OCI-LY7 (cell line): ENCODE data around the gene AFF3. TPM values are rescaled to one million over a fixed set of nuclear protein-coding genes. Genes with fewer than 3 reads are reported as not detected.

Experiments used
- BruUV-seq: library from RNA; stranded (reverse); fragments of 400-500 nt; replicated peaks from 2 replicates; lab custom pipeline; 2021; lab: Mats Ljungman, UMichigan
- CTCF ChIA-PET: fragments of 300-600 bp; sonication (Branson Sonifier 250); formaldehyde crosslinking; loops from one replicate; lab custom pipeline; 2022; ENCODE audit warnings: antibody characterized with exemption; ENCODE audit not compliant: unreplicated experiment; lab: Charles Lee
- POLR2A ChIA-PET: fragments of 300-600 bp; sonication (Branson Sonifier 250); formaldehyde crosslinking; loops from one replicate; lab custom pipeline; 2022; ENCODE audit warnings: antibody characterized with exemption; lab: Charles Lee
- DNase-seq: peaks from one replicate; pipeline ENCODE4 v3.0.0-alpha.2; 2015; ENCODE audit warnings: low spot score
- H2AFZ ChIP-seq: fragments of 200-600 bp; sonication (generic), shearing (Covaris generic); 2 replicates; pipeline ENCODE4 v1.6.1; 2014; ENCODE audit warnings: mild to moderate bottlenecking, antibody characterized with exemption, low read length, moderate library complexity
- H3K27ac ChIP-seq: fragments of 200-600 bp; sonication (generic); 2 replicates; pipeline ENCODE4 v1.5.1; 2014; ENCODE audit warnings: mixed run types, low read depth, mild to moderate bottlenecking, moderate library complexity, low read length, inconsistent platforms; ENCODE audit not compliant: poor library complexity, severe bottlenecking
- H3K36me3 ChIP-seq: fragments of 200-600 bp; sonication (generic); 2 replicates; pipeline ENCODE4 v1.6.1; 2014; ENCODE audit warnings: mild to moderate bottlenecking, antibody characterized with exemption, low read length, moderate library complexity, mixed read lengths; ENCODE audit not compliant: insufficient read depth
- H3K4me1 ChIP-seq: fragments of 200-600 bp; sonication (generic); 2 replicates; pipeline ENCODE4 v1.5.1; 2014; ENCODE audit warnings: mild to moderate bottlenecking, low read length; ENCODE audit not compliant: insufficient read depth, poor library complexity, severe bottlenecking
- H3K4me2 ChIP-seq: fragments of 200-600 bp; sonication (generic); 2 replicates; pipeline ENCODE4 v1.6.1; 2014; ENCODE audit warnings: mild to moderate bottlenecking, low read length
- H3K4me3 ChIP-seq: fragments of 200-600 bp; sonication (generic); 2 replicates; pipeline ENCODE4 v1.5.1; 2014; ENCODE audit warnings: mild to moderate bottlenecking, low read depth, low read length; ENCODE audit not compliant: poor library complexity, severe bottlenecking
- H3K79me2 ChIP-seq: fragments of 200-600 bp; sonication (generic); 2 replicates; pipeline ENCODE4 v1.6.1; 2016; ENCODE audit warnings: low read depth, mild to moderate bottlenecking, low read length, moderate library complexity, mixed read lengths; ENCODE audit not compliant: insufficient read depth
- H3K9me2 ChIP-seq: fragments of 200-600 bp; sonication (generic); 2 replicates; pipeline ENCODE4 v1.6.1; 2016; ENCODE audit warnings: mild to moderate bottlenecking, low read length, mixed read lengths; ENCODE audit not compliant: insufficient read depth
- H3K9me3 ChIP-seq: fragments of 200-600 bp; sonication (generic); 2 replicates; pipeline ENCODE4 v1.6.1; 2014; ENCODE audit warnings: mild to moderate bottlenecking, mixed run types, low read length, mixed read lengths
- H4K20me1 ChIP-seq: fragments of 200-600 bp; sonication (generic); 2 replicates; pipeline ENCODE4 v1.6.1; 2014; ENCODE audit warnings: mild to moderate bottlenecking, antibody characterized with exemption, low read length, moderate library complexity, mixed read lengths; ENCODE audit not compliant: insufficient read depth
- CTCF ChIP-seq: fragments of 200-600 bp; sonication (generic); conservative IDR thresholded peaks from 2 replicates; pipeline ENCODE4 v1.5.1; 2014; ENCODE audit warnings: mild to moderate bottlenecking, antibody characterized with exemption, low read length, moderate library complexity, mixed read lengths
- EZH2phosphoT487 ChIP-seq: fragments of 200-600 bp; sonication (generic); IDR thresholded peaks from 2 replicates; pipeline ENCODE4 v1.6.1; 2018; ENCODE audit warnings: low read depth, borderline replicate concordance, mild to moderate bottlenecking, mixed run types, antibody characterized with exemption, low read length, moderate library complexity, mixed read lengths
- intact Hi-C: fragments of 100-400 bp; cut with micrococcal nuclease; formaldehyde crosslinking; loops from one replicate; pipeline ENCODE4 v1.10.0; 2022; ENCODE audit not compliant: unreplicated experiment
- total RNA-seq, 2 experiments: library from RNA; depleted of rRNA in 1 of 2; stranded (reverse); fragments of >200 nt in 1 of 2; shearing (Covaris generic) in 1 of 2; gene quantifications; 2 replicates each; pipeline ENCODE4 v1.2.3, GENCODE V29; 2014 to 2022

AFF3 gene
- total RNA-seq, 2 experiments from 2014 or later: 131 to 133 TPM

- Histone ChIP-seq H3K79me2 (no peaks in the 10 kb centered on the region), H3K9me3 (no peaks in the 10 kb centered on the region), H3K9me2 (no peaks in the 10 kb centered on the region), H3K4me1 (no peaks in the 10 kb centered on the region), H3K36me3 (peaks cover 49% of the 10 kb centered on the region), H3K27ac (no peak overlapping the region), H4K20me1 (no peaks in the 10 kb centered on the region), H3K4me3 (no peak overlapping the region), H3K4me2 (no peak overlapping the region), H2AFZ (no peak overlapping the region)
- intact Hi-C loops: no loop called here
- POLR2A ChIA-PET: no interaction called here
- CTCF ChIA-PET: no interaction called here
- no TSS peak for BruUV-seq
- TF ChIP-seq EZH2phosphoT487 (no peak), CTCF (no peak)
- DNase-seq: no peak
Observed at GRCh38 chr2:99944019-99944418, 198.4 kb downstream of the AFF3 start.

- no peak overlapping the region for H2AFZ ChIP-seq
- ChIA-PET CTCF (no interaction called here), POLR2A (interaction anchor here (0.6 to 0.7 kb wide), 2 partner anchors 12 to 20 kb away, joined by 3 read pairs; no protein-coding TSS in a partner anchor)
- H4K20me1 ChIP-seq: no peaks in the 10 kb centered on the region
- intact Hi-C loops: no loop called here
- no peaks in the 10 kb centered on the region for H3K79me2 ChIP-seq
- H3K9me2 ChIP-seq: no peaks in the 10 kb centered on the region
- no peak overlapping the region for H3K4me2 ChIP-seq
- no peak overlapping the region for H3K4me3 ChIP-seq
- no TSS peak for BruUV-seq
- H3K9me3 ChIP-seq: no peaks in the 10 kb centered on the region
- H3K27ac ChIP-seq: no peak overlapping the region
- DNase-seq: no peak
- H3K4me1 ChIP-seq: no peaks in the 10 kb centered on the region
- H3K36me3 ChIP-seq: peaks cover 49% of the 10 kb centered on the region
- TF ChIP-seq EZH2phosphoT487: no peak
- TF ChIP-seq CTCF: no peak
Observed at GRCh38 chr2:99942561-99943347, 199.6 kb downstream of the AFF3 start.

GRCh38 chr2:99940963-99941362, 201.4 kb downstream of the AFF3 start:
- H4K20me1 ChIP-seq: no peaks in the 10 kb centered on the region
- ChIA-PET POLR2A (no interaction called here), CTCF (no interaction called here)
- intact Hi-C loops: no loop called here
- no peak overlapping the region for H3K4me3 ChIP-seq
- TF ChIP-seq EZH2phosphoT487: no peak
- TF ChIP-seq CTCF: no peak
- no peak overlapping the region for H3K27ac ChIP-seq
- H3K36me3 ChIP-seq: peaks cover 51% of the 10 kb centered on the region
- no peaks in the 10 kb centered on the region for H3K9me2 ChIP-seq
- no peak overlapping the region for H2AFZ ChIP-seq
- no peaks in the 10 kb centered on the region for H3K9me3 ChIP-seq
- BruUV-seq: no TSS peak
- H3K79me2 ChIP-seq: no peaks in the 10 kb centered on the region
- no peaks in the 10 kb centered on the region for H3K4me1 ChIP-seq
- H3K4me2 ChIP-seq: no peak overlapping the region
- DNase-seq: no peak
